Left forelimb (tissue), 1 donor: ENCODE data around the gene ZFP36L1.

Experiments used
- DNase-seq: peaks from one replicate; pipeline ENCODE4 v3.0.0-alpha.2; 2018; ENCODE audit warnings: low spot score

The ZFP36L1 gene

DNA sequence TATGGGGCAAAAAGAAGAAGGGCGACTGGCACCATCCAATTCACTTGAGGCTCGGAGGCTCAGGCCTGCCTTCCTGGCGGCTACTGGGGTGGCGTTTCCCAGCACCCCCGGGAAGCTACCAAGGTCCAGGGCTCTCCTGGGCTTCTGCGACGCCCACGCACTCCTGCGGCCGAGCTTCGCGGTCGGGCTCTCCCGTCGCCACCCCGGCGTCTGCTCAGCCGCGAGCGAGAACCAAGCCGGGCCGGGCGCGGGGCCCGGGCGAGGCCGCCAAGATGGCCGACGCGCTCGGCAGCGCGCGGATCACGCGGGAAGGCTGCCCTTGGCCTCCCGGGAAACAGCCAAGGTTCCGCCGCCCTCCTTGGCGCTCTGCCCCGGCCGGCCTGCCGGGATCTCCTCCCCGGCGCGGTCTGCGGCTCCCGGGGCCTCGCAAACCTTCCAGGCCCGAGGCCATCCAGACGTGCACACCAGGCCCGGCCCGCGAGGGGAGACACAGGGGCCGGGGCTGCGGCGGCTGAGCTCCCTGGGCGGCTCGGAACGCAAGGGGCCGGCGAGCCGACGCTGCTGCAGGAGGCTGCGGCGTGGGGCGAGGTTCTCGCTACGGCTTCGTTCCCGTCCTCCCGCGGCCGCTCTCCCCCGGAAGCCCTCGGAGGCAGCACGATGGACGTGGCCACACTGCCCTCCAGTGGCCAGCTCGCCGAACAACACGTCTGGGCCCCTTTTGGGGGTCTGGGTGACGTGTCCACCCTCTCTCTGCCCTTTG is 23.5 kb upstream of the ZFP36L1 start:
- peak; percentile 97 for DNase-seq

DNA sequence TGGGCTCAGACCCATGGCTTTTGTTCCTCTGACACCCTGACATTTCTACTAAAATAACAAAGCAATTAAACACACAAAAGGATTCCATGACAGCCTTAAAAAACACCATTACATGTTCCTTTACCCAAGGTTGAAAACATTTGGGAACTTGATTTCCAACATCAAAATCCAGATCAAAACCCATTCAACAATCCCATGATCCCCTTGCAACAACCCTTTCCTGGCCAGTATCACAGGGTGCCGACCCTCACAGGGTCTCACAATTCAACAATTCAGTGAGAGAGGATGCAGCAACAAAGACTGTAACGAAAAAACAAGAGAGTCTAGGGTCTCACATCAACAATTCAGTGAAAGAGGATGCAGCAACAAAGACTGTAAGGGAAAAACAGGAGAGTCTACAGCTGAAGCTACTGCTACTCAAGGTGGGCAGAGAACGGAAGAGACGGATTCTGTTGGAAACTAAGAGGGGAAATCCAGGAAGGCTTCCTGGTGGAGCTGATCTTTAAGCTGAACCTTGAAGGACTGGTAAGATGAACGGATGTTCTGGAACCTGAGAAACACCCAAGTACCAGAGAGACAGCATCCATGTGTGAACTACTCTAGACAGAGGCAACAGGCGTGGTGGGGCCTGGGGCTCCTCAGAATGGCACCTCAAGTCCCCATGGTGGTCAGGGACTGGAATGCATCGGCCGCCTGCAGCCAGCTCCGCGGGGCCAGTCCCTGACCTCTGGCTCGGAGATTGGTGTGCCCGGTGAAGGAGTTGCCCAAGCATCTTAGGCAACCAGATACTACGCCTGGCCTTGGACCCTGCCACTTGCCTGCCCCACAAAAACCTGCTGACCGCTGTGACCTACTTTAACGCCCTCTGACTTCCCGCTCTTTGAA is 22.7 kb upstream of the ZFP36L1 start:
- no peak for DNase-seq

DNA sequence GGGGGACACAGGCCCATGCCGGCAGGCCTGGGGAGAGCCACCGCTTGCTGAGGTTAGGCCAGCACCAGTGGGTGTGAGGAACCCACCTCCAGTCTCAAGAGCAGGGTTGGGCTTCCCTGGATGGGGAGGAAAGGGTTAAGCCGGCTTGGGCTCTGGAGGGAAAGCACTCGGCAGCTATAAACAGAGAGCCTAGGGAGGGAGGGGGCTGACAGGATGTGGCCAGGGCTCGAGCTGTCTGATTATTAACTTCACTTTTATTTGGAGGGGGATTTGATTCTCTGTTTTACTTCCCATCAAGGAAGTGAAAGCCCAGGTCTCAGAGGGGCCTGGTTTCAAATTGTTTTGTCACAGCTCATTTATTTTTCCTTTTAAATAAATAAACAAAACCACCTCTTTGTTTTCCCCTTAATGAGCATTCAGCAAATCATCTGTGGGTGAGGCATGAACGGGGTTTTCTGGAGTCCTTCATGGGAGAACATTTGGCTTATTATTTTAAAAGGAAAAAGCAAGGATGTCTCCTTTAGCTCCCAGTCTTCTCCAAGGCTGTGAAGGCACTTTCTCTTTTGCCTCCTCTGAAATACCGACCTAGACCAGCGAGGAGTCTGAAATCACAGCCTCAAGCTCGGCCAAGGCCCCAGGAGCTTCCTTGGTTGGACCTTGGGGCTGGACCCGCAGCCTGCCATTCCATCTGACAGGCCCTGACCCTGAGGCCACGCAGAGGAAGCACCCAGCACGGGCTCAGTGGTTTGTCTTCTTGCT is 21.9 kb upstream of the ZFP36L1 start:
- no peak for DNase-seq

DNA sequence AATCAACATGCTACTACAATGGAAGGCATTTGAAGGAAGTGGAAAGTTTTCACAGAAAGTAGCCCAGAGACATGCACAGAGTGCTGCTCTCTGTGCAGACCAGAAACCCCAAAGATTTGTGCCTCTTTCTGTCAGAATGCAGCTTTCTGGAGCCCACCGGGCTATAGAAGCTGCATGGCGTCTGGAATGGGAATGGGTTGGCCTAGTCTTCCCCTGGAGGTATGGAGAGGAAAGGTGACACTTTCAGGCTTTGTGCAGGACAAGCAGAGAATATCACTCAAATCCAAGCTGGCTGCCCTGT is 21.3 kb upstream of the ZFP36L1 start:
- no peak for DNase-seq

DNA sequence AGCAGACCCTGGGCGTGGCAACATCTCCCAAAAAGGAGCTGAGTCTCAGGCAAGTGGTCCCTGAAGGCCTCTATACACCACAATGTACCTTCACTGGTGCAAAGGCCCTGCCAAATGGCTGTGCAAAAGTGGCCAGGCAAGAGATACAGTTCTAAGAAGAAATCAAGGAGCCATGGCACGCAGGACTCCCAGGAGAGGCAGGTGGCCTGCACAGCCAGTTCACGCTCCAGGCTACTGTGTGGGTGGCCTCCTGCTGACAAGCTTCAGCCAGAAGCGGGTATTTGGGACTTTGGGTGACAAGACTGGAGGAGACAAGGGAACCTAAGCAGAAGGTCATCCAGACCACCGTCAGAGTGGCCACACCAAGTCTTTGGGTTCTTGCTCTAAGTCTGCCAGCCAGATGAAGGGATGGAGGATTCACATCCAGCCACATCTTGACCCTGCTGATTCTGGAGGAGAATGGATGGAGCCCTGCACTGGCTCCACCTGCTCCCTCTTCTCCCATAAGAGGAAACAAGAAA is 20.5 kb upstream of the ZFP36L1 start:
- no peak for DNase-seq

DNA sequence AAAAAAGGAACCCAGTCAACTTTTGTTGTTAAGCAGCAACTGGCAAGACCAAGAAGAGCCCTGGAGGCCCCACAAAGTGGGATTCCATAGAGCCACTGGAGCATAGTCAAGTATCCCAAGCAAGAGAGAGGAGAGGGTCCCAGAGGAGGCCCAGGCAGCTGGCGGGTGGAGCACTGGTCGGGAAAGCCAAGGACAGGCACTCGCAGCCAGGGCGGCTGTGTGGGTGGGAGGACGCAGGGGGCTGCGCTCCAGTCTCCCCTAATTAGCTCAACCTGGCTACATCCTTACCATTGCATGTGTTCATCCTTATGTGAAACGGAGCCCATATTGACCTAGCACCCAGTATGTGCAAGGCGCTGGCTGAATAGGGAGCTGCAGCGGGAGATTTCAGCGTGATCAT is 18.3 kb upstream of the ZFP36L1 start:
- no peak for DNase-seq

DNA sequence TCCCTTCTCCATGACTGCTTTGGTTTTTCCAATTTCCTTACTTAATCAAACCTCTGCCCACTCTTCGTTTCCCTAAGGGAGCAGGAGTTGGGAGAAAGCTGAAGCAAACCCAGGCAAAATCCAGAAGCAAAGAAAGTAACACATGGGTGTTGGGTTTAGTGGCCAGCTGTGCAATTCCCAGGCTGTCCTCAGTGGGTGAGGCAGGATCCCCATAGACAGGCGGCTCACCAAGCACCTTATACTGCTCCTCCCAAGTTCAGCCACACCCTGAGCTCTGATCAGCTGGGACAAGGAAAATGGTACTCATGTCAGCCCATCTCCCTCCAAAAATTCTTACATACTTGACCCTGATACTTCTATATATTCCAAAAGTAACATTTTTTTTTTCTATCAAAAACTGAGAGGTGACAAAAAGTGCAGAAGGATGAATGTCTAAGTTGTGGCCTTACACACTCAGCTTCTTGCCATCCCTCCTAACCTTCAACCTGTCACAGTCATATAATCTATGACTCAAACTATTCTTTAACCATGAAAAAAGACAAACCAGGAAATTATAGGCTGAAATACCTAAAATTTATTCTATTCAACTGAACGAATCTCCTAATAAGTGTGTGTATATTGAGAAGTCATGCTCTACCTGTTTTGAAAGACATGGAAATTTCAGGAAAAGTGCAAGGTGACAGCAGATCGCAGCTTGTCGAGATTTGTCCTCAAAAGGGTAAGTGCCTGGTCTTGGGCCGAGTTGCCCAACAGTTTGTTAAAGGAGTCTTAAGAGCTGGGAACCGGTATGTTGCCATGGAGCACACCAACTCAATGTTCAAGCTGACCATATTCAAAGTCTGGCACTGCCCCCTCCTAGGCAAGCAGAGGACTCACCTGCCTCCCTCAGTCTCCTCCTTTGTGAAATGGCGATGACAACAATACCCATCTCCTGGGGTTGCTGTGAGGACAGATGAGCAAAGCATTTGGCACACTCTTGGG is 17.6 kb upstream of the ZFP36L1 start:
- DNase-seq, result no peak

DNA sequence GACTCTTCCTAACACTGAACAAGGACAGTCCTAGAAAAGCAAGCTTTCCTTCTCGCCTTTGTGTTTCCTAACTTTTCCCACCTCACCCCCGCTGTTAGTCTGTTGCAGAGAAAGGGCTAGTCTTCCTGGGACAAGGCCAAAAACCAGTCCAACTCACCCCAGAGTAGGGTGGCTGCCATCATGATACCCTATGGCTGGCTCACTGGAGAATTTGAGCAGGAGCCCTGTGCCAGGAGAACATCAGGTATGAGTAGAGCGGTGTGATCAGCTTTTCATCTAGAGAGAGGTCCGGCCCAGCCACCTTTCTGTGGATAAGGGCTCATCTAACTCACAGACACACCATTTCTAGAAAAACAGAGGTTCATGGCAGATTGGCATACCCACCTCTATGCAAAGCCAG is 16.7 kb upstream of the ZFP36L1 start:
- no peak for DNase-seq

DNA sequence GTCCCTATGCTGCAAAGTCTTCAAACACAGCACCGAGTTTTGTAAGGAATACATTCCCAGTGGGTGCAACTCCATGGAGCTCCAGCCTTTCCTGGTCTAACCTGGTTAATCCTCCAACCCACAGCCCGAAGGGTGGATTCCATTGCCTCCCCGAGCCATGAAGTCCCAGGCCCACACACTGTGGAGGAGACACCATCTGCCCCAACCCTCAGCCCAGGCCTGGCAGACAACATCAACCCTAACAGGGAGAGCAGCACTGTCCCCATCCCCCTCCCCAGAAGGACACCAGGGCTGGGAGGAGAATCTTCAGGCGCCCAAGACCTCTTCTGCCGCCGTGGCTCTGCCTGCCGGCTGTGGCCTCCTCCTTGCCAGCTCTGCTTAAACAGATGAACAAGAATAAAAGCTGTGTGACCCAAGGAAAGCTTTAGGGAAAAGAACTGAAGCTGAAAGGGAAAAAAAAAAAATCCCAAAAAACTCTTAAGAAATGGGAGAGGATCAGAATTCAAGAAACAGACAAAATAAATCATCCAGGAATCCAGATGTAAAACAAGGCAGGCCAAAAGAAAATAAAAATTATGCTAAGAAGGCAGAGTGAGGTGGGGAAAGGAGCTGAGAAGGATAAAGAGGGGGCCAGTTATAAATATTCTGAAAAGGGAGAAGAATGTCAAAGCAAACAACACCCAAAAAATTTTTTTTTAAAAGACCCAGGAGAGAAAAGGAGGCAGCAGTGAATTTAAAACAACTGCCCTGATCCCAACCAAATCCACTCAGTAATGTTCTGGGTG is 16.0 kb upstream of the ZFP36L1 start:
- DNase-seq, result no peak

DNA sequence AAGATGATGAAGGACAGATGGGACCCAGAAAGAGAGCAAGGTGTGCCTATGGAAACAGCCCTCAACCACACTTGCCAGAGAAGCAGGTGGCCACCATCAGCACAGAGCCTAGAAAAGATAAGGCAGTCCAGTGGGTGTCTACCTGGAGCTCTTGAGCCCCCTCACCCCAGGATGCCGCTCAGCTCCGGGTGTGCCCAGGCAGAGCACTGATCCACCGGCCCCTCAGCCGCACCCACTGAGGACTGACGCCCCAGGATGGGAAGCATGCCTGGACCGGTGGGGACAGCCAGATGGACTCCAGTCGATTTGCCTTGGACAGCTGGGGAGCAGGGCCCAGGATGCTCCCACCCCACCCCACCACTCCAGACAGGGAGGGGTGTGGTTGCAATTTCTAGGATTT is 15.1 kb upstream of the ZFP36L1 start:
- no peak for DNase-seq

DNA sequence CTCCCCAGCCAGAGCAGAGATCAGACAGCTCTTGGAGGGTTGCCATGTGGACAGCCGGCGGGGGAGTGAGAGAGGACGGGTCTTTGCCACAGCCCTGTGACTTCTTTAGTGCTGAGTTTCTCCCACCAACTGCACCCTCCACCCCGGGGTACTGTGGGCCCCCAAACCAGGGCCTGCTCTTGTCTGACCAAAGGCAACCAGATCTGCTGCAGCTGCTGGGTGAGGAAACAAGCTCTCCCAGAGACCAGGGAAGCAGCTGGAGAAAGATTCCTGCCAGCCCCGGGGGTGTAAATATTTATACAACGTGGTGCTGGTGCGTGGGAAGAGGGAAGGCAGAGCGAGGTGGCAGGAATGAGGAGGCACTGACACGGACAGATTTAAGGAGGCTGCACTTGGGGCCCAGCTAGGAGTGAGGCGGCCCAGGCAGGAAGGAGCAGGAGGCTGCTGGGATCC is 14.3 kb upstream of the ZFP36L1 start:
- DNase-seq, result peak; percentile 82

DNA sequence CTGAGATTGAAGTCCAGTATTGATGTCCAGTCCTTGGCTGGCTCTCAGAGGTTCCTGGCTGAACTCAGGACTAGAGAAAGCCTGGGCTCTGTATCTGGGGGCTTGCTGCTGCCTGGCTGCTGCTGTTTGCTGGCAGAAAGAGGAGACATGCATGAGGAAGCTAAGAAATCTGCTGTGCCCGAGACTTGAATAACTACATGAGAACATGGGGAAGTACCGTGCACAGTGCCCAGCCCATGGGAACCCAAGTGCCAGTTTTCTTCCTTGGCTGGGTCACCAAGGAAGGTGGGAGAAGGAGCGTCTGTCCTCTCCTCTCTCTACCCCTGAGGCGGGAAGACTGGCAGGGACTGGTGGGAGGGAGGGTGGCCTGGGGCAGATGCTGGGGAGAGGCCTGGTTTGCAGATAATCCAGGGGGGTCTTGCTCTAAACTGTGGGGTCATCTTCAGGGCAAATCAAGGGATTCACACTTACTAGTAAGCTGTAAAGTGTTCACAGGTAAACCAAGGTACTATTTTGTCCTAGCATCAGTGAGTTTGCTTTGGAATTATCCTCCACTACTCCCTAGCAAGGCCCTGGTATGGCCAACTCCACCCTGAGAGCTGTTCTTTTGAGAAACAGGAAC is 13.8 kb upstream of the ZFP36L1 start:
- DNase-seq, result no peak

DNA sequence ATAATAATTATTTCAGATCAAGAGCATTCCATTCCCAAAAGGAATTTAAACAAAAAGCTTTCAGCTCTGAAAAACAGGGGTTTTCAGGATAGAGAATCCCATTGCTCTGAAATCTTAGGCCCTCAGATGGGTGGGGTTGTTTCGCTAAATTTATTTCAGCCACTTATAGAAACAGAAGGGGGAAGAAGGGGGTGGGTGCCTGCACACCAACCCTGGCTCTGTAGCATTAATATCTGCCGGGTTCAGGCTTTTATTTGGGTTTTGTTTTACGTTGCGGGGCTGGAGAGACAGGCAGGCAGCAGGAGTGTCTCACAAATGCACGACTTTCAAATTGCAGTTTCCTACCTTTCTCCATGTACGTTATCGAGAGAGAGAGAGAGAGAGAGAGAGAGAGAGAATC is 12.5 kb upstream of the ZFP36L1 start:
- no peak for DNase-seq

DNA sequence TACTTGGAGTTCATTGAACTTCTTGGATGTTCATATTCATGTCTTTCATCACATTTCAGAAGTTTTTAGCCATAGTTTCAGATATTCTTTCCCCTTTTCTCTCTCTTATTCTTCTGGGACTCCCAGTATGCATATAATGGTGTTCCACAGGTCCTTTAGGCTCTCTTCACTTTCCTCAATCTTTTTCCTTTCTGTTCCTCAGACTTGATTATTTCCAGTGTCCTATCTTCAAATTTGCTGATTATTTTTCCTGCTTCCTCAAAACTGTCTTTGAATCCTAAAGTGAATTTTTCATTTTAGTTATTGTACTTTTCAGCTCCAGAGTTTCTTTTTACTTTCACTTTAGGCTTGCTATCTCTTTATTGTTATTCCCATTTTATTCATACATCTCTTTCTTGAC is 8.8 kb upstream of the ZFP36L1 start:
- DNase-seq, result no peak

DNA sequence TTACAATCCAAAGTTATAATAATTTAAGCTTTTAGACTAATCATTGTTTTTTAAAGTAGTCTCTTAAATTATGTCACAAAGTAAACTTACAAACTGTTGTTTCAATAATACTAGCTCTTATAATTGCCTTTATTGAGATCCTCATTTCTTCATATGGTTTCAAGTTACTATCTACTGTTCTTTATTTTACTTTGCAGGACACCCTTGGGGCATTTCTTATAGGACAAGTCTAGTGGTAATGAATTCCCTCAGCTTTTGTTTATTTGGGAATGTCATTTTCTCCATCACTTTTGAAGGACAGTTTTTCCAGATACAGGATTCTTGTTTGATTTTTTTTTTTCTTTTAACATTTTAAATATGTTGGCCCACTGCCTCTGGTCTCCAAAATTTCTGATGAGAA is 8.1 kb upstream of the ZFP36L1 start:
- no peak for DNase-seq

DNA sequence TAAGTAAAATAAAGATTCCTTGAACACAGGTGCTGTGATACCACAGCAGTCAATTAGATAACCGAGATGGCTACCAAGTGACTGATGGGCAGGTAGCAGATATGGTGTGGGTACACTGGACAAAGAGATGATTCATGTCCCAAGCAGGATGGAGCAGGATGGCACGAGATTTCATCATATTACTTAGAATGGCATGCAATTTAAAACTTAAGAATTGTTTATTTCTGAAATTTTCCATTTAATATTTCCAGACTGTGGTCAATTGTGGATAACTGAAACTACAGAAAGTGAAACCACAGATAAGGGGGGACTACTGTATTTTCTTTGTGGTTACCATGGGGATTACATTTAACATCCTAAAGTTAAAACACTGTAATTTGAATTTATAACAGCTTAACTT is 7.5 kb upstream of the ZFP36L1 start:
- DNase-seq, result no peak

DNA sequence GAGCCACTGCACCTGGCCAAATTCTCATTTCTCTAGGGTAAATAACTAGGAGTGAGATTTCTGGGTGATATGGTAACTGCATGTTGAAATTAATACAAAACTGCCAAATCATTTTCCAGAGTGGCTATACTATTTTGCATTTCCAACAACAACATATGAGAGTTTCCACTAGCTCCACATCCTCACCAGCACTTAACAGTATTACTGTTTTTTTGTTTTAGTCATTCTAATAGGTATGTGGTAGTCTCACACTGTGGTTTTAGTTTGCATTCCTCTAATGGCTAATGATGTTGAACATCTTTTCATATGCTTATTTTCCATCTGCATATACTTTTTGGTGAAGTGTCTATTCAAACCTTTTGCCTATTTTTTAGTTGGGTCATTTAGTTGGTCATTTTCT is 5.8 kb upstream of the ZFP36L1 start:
- DNase-seq, result no peak

DNA sequence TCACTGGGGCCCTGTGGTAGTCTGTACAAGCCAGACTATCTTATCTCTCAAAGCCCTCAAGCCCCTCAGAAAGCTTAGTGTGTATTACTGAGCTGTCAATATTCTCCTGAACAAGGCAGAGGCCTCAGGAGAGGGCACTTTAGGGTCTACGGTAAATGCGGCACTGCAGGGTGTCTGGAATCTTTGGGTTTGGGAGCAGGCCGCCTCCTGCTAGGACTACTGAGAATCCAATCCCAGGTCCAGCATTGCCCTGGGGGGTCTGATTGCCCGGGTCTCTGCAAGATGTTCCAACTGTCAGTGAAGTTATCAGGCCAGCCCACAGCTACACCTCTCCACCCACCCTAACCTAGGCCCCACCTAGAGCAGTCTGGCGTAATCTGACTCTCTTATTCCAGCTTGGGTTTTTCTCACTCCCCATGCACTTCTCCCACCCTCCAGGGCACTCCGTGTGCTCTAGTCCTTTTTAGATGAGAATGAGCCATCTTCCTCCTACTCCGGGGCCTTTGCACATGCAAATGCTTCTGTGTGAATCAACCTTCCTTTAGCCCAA is 4.3 kb upstream of the ZFP36L1 start:
- DNase-seq, result no peak

DNA sequence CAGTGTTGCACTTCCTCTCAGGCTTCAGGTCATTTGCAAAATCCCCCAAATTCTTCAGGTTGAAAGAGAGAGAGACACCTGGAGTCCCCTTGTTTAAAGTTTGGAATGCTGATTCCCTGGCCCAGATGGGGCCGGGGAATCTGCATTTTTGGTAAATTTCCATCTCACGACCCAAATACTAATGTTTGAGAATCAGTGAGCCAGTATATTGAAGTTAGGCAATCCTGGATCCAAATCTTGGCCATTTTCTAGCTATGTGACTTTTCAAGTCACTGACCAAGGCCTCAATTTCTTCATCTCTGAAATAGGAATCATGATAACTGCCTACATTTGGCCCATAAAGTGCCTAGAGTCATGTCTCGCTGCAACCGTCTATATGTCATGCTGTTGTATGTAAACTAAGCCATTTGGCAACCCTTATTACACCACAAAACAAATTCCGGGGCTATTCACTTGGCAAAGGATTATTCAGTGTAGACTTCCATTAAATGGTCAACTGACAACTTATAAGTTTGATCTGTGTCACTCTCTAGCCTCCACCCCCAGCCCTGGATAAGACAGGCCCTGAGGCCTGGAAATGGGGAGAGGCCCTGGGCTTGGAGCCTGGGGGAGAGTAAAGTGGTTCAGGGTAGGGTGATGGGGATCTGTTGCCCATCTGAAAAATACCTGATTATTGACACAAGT is 3.7 kb upstream of the ZFP36L1 start:
- DNase-seq, result no peak
